Measurements from ENCODE around the gene GBGT1.

GBGT1 gene

DNA sequence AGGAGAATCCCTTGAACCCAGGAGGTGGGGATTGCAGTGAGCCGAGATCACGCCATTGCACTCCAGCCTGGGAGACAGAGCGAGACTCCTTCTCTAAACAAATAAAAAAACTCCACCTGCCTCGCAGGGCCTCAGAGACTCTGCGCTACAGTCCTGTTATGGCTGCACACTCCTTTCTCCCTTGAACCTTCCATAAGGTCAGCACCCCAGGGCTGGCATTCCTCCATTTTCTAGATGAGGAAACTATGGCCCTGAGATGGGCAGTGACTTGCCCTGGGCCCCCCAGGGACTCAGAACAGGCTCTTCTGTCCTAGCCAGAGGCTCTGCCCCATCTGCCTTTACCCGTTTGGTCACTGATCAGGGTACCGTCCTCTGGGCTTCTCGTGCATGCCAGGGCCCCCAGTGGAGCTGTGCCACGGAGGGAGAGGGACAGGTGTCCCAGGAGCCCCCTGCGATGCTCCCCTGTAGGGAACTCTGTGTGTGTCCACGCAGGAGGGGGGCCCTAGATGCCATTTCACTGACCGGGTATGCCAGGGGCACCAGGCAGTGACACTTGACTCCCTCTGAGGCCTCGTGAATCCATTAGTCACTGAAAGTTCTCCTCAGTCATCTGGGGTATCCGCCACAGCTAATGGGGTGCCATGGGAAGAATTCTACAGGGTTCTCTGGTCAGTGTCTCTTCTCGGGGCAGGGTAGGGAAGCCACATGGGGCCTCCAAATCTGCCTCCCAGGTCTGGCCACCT is 58.8 kb downstream of the GBGT1 start:
- no peak for DNase-seq (ENCODE audit: low read depth, low spot score)
- H3K27ac ChIP-seq, result no peak overlapping the region

DNA sequence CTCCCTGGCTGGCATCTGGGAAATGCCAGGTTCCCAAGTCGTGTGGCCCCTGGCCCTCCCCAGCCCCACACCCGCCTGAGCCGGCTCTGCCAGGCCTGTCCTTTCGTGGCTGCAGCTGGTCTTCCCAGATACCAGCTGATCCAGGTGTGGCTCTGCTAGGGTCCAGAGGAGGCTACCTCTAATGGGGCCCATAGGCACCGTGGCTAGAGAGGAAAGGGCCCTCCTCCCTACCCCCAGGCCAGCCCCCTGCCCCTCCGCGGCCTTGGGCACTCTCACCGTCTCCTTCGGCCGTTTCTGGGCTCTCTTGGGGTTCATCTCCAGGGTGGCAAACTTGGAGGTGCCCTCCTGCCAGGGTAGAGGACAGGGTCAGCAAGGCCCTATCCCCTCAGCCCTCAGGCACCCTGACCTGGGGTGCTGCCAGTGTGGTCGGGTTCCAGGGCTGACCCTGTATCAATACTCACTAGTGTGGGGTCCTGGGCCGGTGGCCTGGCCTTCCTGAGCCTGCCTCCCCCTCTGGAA is 59.7 kb downstream of the GBGT1 start:
- no peak for DNase-seq (ENCODE audit: low read depth, low spot score)
- H3K27ac ChIP-seq, result no peak overlapping the region

DNA sequence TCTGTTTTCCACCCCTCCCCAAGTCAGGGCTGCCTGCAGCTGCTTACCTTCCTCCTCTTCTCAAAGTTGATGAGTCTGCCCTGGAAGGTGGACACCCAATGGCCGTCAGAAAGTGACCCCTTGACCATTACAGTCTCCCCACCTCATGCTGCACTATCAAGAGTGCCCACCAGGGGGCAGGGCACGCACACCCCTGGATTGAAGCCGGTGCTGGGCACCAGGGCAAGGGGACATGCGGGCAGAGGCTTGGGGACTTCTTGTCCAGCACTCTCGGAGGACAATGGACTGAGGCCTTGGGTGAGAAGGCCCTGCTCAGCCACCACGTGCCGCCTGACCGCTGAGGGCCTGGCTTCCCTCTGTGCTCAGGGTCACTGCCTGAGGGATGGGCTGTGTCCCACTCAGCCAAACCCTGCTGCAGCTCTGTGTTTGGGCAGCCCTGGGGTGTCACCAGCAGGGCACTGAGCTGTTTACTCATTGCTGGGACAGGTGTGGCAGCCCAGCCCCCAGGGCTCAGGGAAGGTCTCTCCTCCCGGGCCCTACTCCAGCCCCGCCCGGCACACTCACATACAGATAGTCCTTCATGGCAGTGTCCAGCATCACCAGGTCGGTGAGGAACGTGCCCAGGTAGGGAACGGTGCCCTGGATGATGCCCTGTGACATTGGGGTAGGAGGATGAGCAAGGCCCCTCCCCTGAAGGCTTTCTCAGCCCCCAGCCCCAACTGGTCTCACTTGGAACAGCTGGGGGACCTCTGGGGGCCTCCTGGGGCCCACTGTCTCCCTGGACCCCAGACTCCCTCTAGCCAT is 60.3 kb downstream of the GBGT1 start:
- DNase-seq (ENCODE audit: low read depth, low spot score), result no peak

More for the DNA sequence above, 60.3 kb downstream of the GBGT1 start:
- H3K27ac ChIP-seq, result no peak overlapping the region
